IMR-90 (cell line): ENCODE measurements around the gene GDF10. TPM values are rescaled to one million over a fixed set of nuclear protein-coding genes. Genes with fewer than 3 reads are reported as not detected.

Experiments
- ATAC-seq: fragments of 200-7000 bp; cut with Tn5 transposase; 2 replicates; pipeline ENCODE4 v1.9.1; 2020; ENCODE audit warnings: low read depth, mild to moderate bottlenecking, moderate library complexity
- BruUV-seq: library from RNA; stranded (reverse); fragments of 400-500 nt; replicated peaks from 2 replicates; lab custom pipeline; 2021; lab: Mats Ljungman, UMichigan
- CTCF ChIA-PET: fragments of 300-600 bp; formaldehyde crosslinking; extraction: SDS; loops from one replicate; lab custom pipeline; 2021; ENCODE audit warnings: antibody characterized with exemption; lab: Yijun Ruan, JAX
- POLR2A ChIA-PET: fragments of 300-600 bp; sonication (Branson Sonifier 250); formaldehyde crosslinking; loops from one replicate; lab custom pipeline; 2022; ENCODE audit warnings: antibody characterized with exemption; ENCODE audit not compliant: unreplicated experiment; lab: Charles Lee
- DNase-seq: peaks from one replicate; pipeline ENCODE4 v3.0.0; 2013
- H2AFZ ChIP-seq: replicated peaks from 2 replicates; pipeline ENCODE3; 2013; ENCODE audit warnings: low read length, mild to moderate bottlenecking; ENCODE audit not compliant: poor library complexity
- H2AK5ac ChIP-seq: 2 replicates; pipeline ENCODE4 v1.6.1; 2013; ENCODE audit warnings: low read depth, low read length, inconsistent platforms
- H2AK9ac ChIP-seq: replicated peaks from 2 replicates; pipeline ENCODE3; 2013; ENCODE audit warnings: mild to moderate bottlenecking, low read depth, low read length, moderate library complexity; ENCODE audit not compliant: poor library complexity
- H2BK120ac ChIP-seq: 2 replicates; pipeline ENCODE4 v1.6.1; 2013; ENCODE audit warnings: low read depth, low read length, inconsistent platforms
- H2BK15ac ChIP-seq: 3 replicates; pipeline ENCODE4 v1.6.1; 2013; ENCODE audit warnings: low read depth, low read length, inconsistent platforms
- H2BK20ac ChIP-seq: 2 replicates; pipeline ENCODE4 v1.6.1; 2013; ENCODE audit warnings: low read depth, mild to moderate bottlenecking, inconsistent platforms, low read length, moderate library complexity
- H2BK5ac ChIP-seq: 2 replicates; pipeline ENCODE4 v1.6.1; 2013; ENCODE audit warnings: mild to moderate bottlenecking, low read depth, low read length, inconsistent platforms; ENCODE audit not compliant: poor library complexity, severe bottlenecking
- H3K14ac ChIP-seq: replicated peaks from 2 replicates; pipeline ENCODE4 v1.6.1; 2013; ENCODE audit warnings: low read depth, low read length, inconsistent platforms
- H3K18ac ChIP-seq: 2 replicates; pipeline ENCODE4 v1.6.1; 2013; ENCODE audit warnings: low read depth, low read length, control low read depth
- H3K23ac ChIP-seq: 2 replicates; pipeline ENCODE4 v1.6.1; 2013; ENCODE audit warnings: low read depth, low read length, inconsistent platforms
- H3K27ac ChIP-seq: 2 replicates; pipeline ENCODE4 v1.5.1; 2013; ENCODE audit warnings: mild to moderate bottlenecking, control low read depth, low read length; ENCODE audit not compliant: insufficient read depth
- H3K27me3 ChIP-seq: 2 replicates; pipeline ENCODE4 v1.6.1; 2013; ENCODE audit warnings: low read length; ENCODE audit not compliant: control insufficient read depth, insufficient read depth
- H3K36me3 ChIP-seq: 2 replicates; pipeline ENCODE4 v1.6.1; 2013; ENCODE audit warnings: low read length, mixed read lengths; ENCODE audit not compliant: control insufficient read depth, insufficient read depth
- H3K4ac ChIP-seq: 2 replicates; pipeline ENCODE4 v1.6.1; 2013; ENCODE audit warnings: low read depth, low read length, inconsistent platforms
- H3K4me1 ChIP-seq: 2 replicates; pipeline ENCODE4 v1.6.1; 2013; ENCODE audit warnings: low read length, mixed read lengths; ENCODE audit not compliant: control insufficient read depth, insufficient read depth
- H3K4me2 ChIP-seq: 2 replicates; pipeline ENCODE4 v1.6.1; 2013; ENCODE audit warnings: low read depth, mild to moderate bottlenecking, control low read depth, low read length, moderate library complexity
- H3K4me3 ChIP-seq: 2 replicates; pipeline ENCODE4 v1.5.1; 2013; ENCODE audit warnings: low read depth, mild to moderate bottlenecking, control low read depth, low read length, moderate library complexity; ENCODE audit not compliant: insufficient read depth
- H3K56ac ChIP-seq: 2 replicates; pipeline ENCODE4 v1.6.1; 2013; ENCODE audit warnings: low read length, inconsistent platforms; ENCODE audit not compliant: insufficient read depth; ENCODE audit errors: extremely low read depth
- H3K79me1 ChIP-seq, 2 experiments: 2 replicates each; pipeline ENCODE4 v1.6.1; 2013; ENCODE audit warnings: low read length in 2 of 2, inconsistent platforms in 1 of 2, low read depth in 1 of 2
- H3K9ac ChIP-seq: 2 replicates; pipeline ENCODE4 v1.6.1; 2013; ENCODE audit warnings: low read depth, low read length, control low read depth
- H3K9me1 ChIP-seq: 2 replicates; pipeline ENCODE4 v1.6.1; 2013; ENCODE audit warnings: low read length, inconsistent platforms; ENCODE audit not compliant: insufficient read depth
- H3K9me3 ChIP-seq: 2 replicates; pipeline ENCODE4 v1.6.1; 2013; ENCODE audit warnings: low read length; ENCODE audit not compliant: control insufficient read depth, insufficient read depth
- H4K20me1 ChIP-seq: 2 replicates; pipeline ENCODE4 v1.6.1; 2013; ENCODE audit warnings: low read length, inconsistent platforms; ENCODE audit not compliant: insufficient read depth
- H4K5ac ChIP-seq: 2 replicates; pipeline ENCODE4 v1.6.1; 2013; ENCODE audit warnings: mild to moderate bottlenecking, low read depth, low read length, control low read depth
- H4K8ac ChIP-seq, 2 experiments: 2 replicates each; pipeline ENCODE4 v1.6.1; 2013; ENCODE audit warnings: low read depth in 2 of 2, low read length in 2 of 2, control low read depth in 1 of 2, inconsistent platforms in 1 of 2
- H4K91ac ChIP-seq: 2 replicates; pipeline ENCODE4 v1.6.1; 2013; ENCODE audit warnings: low read depth, low read length, inconsistent platforms; ENCODE audit not compliant: insufficient read depth
- BHLHE40 ChIP-seq: fragments of 150-350 bp; IDR thresholded peaks from 2 replicates; pipeline ENCODE4 v1.6.1; 2016; ENCODE audit warnings: mild to moderate bottlenecking, low read depth, low read length
- CHD1 ChIP-seq: IDR thresholded peaks from 2 replicates; pipeline ENCODE4 v1.6.1; 2012; ENCODE audit warnings: low read depth, low read length, improper control_type of control experiment
- CTCF ChIP-seq: conservative IDR thresholded peaks from 2 replicates; pipeline ENCODE4 v1.5.1; 2012; ENCODE audit warnings: mild to moderate bottlenecking, low read depth, low read length, improper control_type of control experiment
- ELK1 ChIP-seq: fragments of 150-350 bp; IDR thresholded peaks from 2 replicates; pipeline ENCODE4 v1.6.1; 2016; ENCODE audit warnings: low read depth, mild to moderate bottlenecking, low read length, moderate library complexity, borderline replicate concordance
- FOS ChIP-seq: fragments of 150-350 bp; IDR thresholded peaks from 2 replicates; pipeline ENCODE4 v1.6.1; 2016; ENCODE audit warnings: low read depth, low read length
- MAZ ChIP-seq: IDR thresholded peaks from 2 replicates; pipeline ENCODE4 v1.6.1; 2012; ENCODE audit warnings: low read depth, mild to moderate bottlenecking, low read length, improper control_type of control experiment, moderate library complexity, borderline replicate concordance
- RAD21 ChIP-seq: IDR thresholded peaks from 2 replicates; pipeline ENCODE4 v1.6.1; 2012; ENCODE audit warnings: low read length, improper control_type of control experiment
- RCOR1 ChIP-seq: IDR thresholded peaks from 2 replicates; pipeline ENCODE4 v1.6.1; 2012; ENCODE audit warnings: mild to moderate bottlenecking, low read length, improper control_type of control experiment; ENCODE audit not compliant: insufficient replicate concordance
- SMC3 ChIP-seq: fragments of 150-350 bp; IDR thresholded peaks from 2 replicates; pipeline ENCODE4 v1.6.1; 2016; ENCODE audit warnings: low read depth, mild to moderate bottlenecking, antibody characterized with exemption, low read length, moderate library complexity
- USF2 ChIP-seq: fragments of 150-350 bp; IDR thresholded peaks from 2 replicates; pipeline ENCODE4 v1.6.1; 2017; ENCODE audit warnings: mild to moderate bottlenecking, antibody characterized with exemption, low read length, low read depth
- WGBS, 2 experiments: methylation state at CpG; one replicate each; pipeline versions ENCODE4 v1.1.5 to v1.1.7; 2013; ENCODE audit warnings: missing lambda C conversion rate in 2 of 2; ENCODE audit not compliant: insufficient read length in 1 of 2; ENCODE audit errors: extremely low coverage in 2 of 2; 5-methylcytosine and 5-hydroxymethylcytosine counted together
- dilution Hi-C: fragments of 300-500 bp; cut with HindIII; formaldehyde crosslinking; loops from one replicate; pipeline ENCODE4 v1.14.3; 2018; ENCODE audit warnings: low sequenced_read_pairs; ENCODE audit not compliant: unreplicated experiment
- in situ Hi-C: fragments of 300-500 bp; cut with MboI; formaldehyde crosslinking; loops from 3 replicates; pipeline ENCODE4 v1.14.3; 2019; ENCODE audit warnings: low sequenced_read_pairs, inconsistent platforms, mixed read lengths
- intact Hi-C: fragments of 100-400 bp; cut with micrococcal nuclease; formaldehyde crosslinking; loops from 2 replicates; pipeline ENCODE4 v1.10.0; 2022
- polyA plus RNA-seq, 3 experiments: library from polyadenylated mRNA; depleted of rRNA; stranded (reverse); fragments of >200 nt; gene quantifications; 2 replicates each; pipeline ENCODE4 v1.2.3, GENCODE V29; 2012; ENCODE audit warnings: low replicate concordance in 1 of 3
- total RNA-seq: library from RNA; depleted of rRNA; stranded (reverse); fragments of >200 nt; gene quantifications from 2 replicates; pipeline ENCODE4 v1.2.3, GENCODE V29; 2012

The GDF10 gene
- total and polyA plus RNA-seq, 2 of the 4 experiments (the other 2 are of a cell fraction) = 0.34 TPM; not detected in 1

DNA sequence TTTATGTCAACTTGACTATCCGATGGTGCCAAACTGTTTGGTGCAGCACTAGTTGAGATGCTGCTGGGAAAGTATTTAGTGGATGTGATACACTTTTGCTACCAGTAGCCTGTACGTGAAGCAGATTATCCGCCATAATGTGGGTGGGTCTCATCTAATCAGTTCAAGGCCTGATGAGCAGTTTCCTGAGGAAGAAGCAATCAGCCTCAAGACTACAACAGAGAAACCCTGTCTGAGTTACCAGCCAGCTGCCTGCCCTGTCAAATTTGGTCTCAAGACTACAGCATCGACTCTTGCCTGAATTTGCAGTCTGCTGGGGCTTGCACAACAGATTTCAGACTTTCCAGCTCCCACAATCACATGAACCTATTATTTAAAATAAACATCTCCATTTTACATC lies 37.3 kb downstream of the GDF10 start:
- peak overlapping the region; percentile 3; the same call in 1 of the 2 replicates for H4K5ac ChIP-seq
- H3K4me3 ChIP-seq = no peak overlapping the region
- TF ChIP-seq MAZ (no peak), SMC3 (no peak), BHLHE40 (no peak), RAD21 (no peak), CHD1 (no peak), FOS (no peak), RCOR1 (no peak), USF2 (no peak), CTCF (no peak), ELK1 (no peak)
- H2BK120ac ChIP-seq = peak overlapping the region; percentile 3; the same call in 1 of the 2 replicates
- no peaks in the 10 kb centered on the region for H3K9me1 ChIP-seq
- no peaks in the 10 kb centered on the region for H3K79me1 ChIP-seq
- H3K36me3 ChIP-seq = no peaks in the 10 kb centered on the region
- in situ Hi-C loops (no loop called here), dilution Hi-C loops (no loop called here), intact Hi-C loops (no loop called here)
- H3K27ac ChIP-seq = no peak overlapping the region
- WGBS, 2 experiments = 80% methylated on average over 2 of the region's 4 CpGs; no CpG with 5 or more reads in 1 of the 2 experiments
- H3K14ac ChIP-seq = no peak overlapping the region
- no peak overlapping the region for H2BK5ac ChIP-seq
- BruUV-seq = no TSS peak
- H4K8ac ChIP-seq = no peak overlapping the region
- H4K20me1 ChIP-seq = no peaks in the 10 kb centered on the region
- 0 out of 2 replicates have a peak overlapping the region, but pooled peaks have one; percentile 20 for H2AK5ac ChIP-seq
- H4K91ac ChIP-seq = no peak overlapping the region
- peak overlapping the region; percentile 28; the same call in 1 of the 2 replicates for H2BK20ac ChIP-seq
- H3K56ac ChIP-seq = no peak overlapping the region
- peak overlapping the region; percentile 25; the same call in 1 of the 2 replicates for H3K4ac ChIP-seq
- peaks cover 14% of the 10 kb centered on the region for H3K27me3 ChIP-seq
- H3K9me3 ChIP-seq = no peaks in the 10 kb centered on the region
- DNase-seq (no peak), ATAC-seq (no peak)
- ChIA-PET POLR2A (no interaction called here), CTCF (no interaction called here)
- H2AFZ ChIP-seq = no peak overlapping the region
- peak overlapping the region; percentile 3; the same call in 1 of the 2 replicates for H3K18ac ChIP-seq
- H3K4me1 ChIP-seq = peaks cover 1% of the 10 kb centered on the region; the same call in 1 of the 2 replicates
- peak overlapping the region; percentile 73; the same call in 2 of the 3 replicates for H2BK15ac ChIP-seq
- H3K4me2 ChIP-seq = no peak overlapping the region; the same call in 1 of the 2 replicates
- no peak overlapping the region for H3K9ac ChIP-seq
- H2AK9ac ChIP-seq = no peak overlapping the region
- no peak overlapping the region for H3K23ac ChIP-seq
